Neural cell (in vitro differentiated cells): ENCODE results near the gene LY6G6F.

Experiments
- CTCF ChIP-seq: fragments of 450-650 bp; IDR thresholded peaks from 2 replicates; pipeline ENCODE4 v1.5.1; 2014; ENCODE audit warnings: antibody characterized with exemption, mild to moderate bottlenecking, moderate library complexity; ENCODE audit not compliant: poor library complexity, severe bottlenecking
- EP300 ChIP-seq: fragments of 450-650 bp; conservative IDR thresholded peaks from 2 replicates; pipeline ENCODE4 v1.6.1; 2014; ENCODE audit warnings: antibody characterized with exemption, mild to moderate bottlenecking, moderate library complexity; ENCODE audit not compliant: poor library complexity, severe bottlenecking
- EZH2 ChIP-seq: fragments of 200-600, 300-800 bp; shearing (Covaris generic), sonication (generic); IDR thresholded peaks from 2 replicates; pipeline ENCODE4 v1.6.1; 2014; ENCODE audit warnings: antibody characterized with exemption, low read length, borderline replicate concordance, mild to moderate bottlenecking; ENCODE audit not compliant: insufficient read depth, poor library complexity, severe bottlenecking
- MXI1 ChIP-seq: fragments of 450-650 bp; conservative IDR thresholded peaks from 2 replicates; pipeline ENCODE4 v1.6.1; 2014; ENCODE audit warnings: antibody characterized with exemption, mild to moderate bottlenecking; ENCODE audit not compliant: poor library complexity, severe bottlenecking
- POLR2AphosphoS5 ChIP-seq: IDR thresholded peaks from 2 replicates; pipeline ENCODE4 v1.6.1; 2012
- RAD21 ChIP-seq: fragments of 450-650 bp; conservative IDR thresholded peaks from 2 replicates; pipeline ENCODE4 v1.6.1; 2014; ENCODE audit warnings: antibody characterized with exemption, mild to moderate bottlenecking, moderate library complexity
- REST ChIP-seq: IDR thresholded peaks from 2 replicates; pipeline ENCODE4 v1.6.1; 2012; ENCODE audit warnings: borderline replicate concordance
- SMC3 ChIP-seq: fragments of 450-650 bp; conservative IDR thresholded peaks from 2 replicates; pipeline ENCODE4 v1.6.1; 2014; ENCODE audit warnings: antibody characterized with exemption, mild to moderate bottlenecking, moderate library complexity; ENCODE audit not compliant: poor library complexity

GRCh38 chr6:31737991-31738979 is 31.6 kb downstream of the LY6G6F start:
- TF ChIP-seq CTCF (peak; percentile 24), REST (no peak), EZH2 (no peak), RAD21 (no peak), SMC3 (no peak), POLR2AphosphoS5 (no peak), EP300 (no peak), MXI1 (no peak)
